GM18526 (cell line): ENCODE results near the gene INPP5E.

Source experiments
- POLR2A ChIP-seq: IDR thresholded peaks from 3 replicates; pipeline ENCODE4 v1.6.1; 2011; ENCODE audit not compliant: insufficient read length; ENCODE audit errors: extremely low read depth

INPP5E gene

DNA sequence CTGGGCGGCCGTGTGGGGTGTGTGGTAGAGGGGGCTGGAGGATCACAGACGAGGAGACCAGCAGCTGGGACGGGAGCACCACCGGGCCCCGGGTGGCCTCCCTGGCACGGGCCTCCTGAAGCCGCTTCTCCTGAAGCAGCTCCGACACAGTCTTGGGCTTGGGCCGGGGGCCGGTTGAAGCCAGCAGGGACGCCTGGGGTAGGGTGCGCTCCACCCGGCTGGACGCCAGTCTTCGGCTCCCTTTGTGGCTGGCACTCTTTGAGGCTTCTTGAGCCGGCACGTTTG, 60.7 kb downstream of the INPP5E start:
- TF ChIP-seq POLR2A: no peak
